ENCODE measurements around the gene DUSP14.
A peak's percentile ranks its signal among the peaks of the same experiment; 100 is the strongest.
"Not testable (repeated sequence)": the region's sequence is repeated elsewhere in the genome, so short reads cannot be mapped to it uniquely, and the experiment has no call there.

Gene DUSP14

GRCh38 chr17:37485938-37486570, 3.6 kb upstream of the DUSP14 start:
- no peak for DNase-seq

- peak; percentile 76 for DNase-seq
Measured at GRCh38 chr17:37488009-37488604, 1.6 kb upstream of the DUSP14 start.

DNA sequence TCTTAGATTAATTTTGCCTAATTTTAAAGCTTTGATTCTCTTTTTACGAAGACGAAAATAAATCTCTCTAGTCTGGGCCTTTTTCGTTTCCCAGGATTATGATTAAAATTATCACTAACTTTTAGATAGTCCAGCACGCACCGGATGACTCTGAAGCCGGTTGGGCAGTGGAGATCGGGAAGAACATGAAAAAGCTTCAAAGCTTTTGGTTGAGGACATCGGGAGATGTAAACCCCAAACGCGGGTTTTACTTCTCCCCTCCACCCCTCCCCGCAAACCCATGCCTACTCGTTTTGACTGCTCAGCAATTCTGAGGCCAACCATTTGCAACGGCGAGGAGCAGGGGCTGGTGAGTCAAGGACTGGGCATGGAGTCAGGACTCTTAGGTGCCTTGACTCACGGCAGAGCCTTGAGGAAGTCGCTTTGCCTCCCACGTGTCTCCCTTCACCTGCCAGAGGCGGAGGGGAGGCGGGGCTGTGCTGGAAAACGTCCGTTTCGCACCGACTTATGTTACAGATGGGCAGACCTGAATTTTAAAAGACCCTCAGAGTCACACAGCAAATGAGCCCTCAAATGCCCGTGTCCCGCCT, 989 bp upstream of the DUSP14 start:
- peak; percentile 98 for DNase-seq

- peak; percentile 95 for DNase-seq
Measured at GRCh38 chr17:37490022-37490587, 414 bp downstream of the DUSP14 start.

- DNase-seq = peak; percentile 96
Measured at GRCh38 chr17:37490638-37491614, 1.2 kb downstream of the DUSP14 start.

GRCh38 chr17:37492167-37492566, 2.5 kb downstream of the DUSP14 start:
- no peak for DNase-seq

DNA sequence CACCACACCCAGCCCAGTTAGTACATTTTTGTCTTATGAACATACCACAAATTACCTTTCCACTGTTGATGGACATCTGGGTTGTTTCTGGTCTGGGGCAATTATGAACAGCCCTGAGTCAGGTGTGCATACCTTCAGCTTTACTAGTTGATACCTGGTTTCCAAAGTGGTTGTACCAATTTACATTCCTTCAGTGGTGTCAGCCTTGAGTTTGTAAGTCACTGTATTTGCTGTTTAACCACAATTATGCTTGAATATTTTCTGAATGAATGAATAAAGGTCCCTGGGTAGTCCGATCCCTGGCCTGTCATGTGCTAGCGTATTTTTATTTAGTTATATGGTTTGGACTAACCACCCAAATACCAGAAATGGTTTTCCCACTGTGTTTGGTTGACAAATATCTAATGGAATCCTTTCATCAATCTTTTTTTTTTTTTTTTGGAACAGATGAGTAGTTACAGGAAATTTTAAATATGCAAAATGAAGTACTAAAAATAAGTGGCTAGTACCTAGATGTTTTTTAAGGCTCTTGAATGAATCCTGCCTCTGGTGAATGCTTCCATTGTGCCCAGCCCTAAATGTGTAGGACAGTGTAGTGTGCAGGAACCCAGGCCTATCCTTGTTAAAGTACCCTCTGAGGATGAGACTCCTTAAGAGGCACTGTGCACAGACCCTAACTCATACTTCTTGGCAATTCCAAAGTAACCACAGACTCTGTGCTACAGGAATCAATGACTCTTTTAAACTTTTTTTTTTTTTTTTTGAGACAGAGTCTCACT, 3.7 kb downstream of the DUSP14 start:
- DNase-seq = peak; percentile 83

DNA sequence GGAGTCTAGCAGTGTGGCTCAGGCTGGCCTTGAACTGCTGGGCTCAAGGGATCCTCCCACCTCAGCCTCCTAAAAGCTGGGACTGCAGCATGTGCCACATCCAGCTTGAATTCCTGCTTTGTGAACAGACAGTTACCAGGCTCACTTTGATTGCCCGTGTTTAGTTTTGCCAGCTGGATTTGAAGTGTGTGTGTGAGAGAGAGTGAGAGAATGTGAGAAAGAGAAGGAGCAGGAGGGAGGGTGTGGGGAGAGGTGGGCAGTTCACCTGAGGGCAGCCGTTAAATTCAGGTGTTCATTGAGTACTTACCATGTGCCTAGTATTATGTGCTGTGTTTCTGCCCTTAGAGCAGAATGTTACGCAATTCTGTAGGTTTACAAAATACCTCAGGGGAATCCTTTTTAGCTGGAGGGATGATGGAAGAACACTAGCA, 4.7 kb downstream of the DUSP14 start:
- DNase-seq = peak; percentile 58

- peak; percentile 59 for DNase-seq
Measured at GRCh38 chr17:37494971-37495370, 5.3 kb downstream of the DUSP14 start.

GRCh38 chr17:37500378-37500777, 10.7 kb downstream of the DUSP14 start:
- no peak for DNase-seq

DNA sequence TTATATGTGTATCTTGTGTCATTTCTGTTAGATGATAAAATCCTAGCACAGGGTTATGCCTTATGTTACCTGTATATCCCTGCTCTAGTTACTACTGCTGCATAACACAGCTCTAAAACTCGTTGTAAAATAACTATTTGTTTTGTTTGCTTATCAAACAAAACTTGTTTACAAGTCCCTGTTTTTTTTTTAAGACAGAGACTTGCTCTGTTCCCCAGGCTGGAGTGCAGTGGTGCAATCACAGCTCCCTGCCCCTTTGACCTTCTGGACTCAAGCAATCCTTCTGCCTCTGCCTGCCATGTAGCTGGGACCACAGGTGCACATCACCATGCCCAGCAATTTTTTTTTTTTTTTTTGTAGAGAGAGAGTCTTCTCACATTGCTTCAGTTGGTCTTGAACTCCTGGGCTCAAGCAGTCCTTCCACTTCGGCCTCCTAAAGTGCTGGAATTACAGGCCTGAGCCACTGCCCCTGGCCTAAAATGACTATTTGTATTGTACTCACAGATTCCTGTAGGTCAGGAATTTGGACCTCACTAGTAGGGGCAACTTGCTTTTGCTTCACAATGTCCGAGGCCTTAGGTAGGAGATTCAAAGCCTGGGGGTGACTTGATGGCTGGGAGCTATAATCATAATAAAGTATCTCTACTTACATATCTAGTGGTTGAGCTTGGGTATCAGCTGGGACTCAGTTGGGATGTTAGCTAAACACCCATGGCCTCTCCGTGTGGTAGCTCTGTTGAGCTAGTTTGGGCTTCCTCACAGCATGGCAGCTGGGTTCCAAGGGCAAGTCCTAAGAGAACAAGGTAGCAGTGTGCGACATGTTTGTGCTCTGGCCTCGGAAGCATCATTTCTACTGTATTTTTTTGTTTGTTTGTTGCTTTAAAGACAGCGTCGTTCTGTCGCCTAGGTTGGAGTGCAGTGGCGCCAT, 12.6 kb downstream of the DUSP14 start:
- no peak for DNase-seq

- DNase-seq = no peak
Measured at GRCh38 chr17:37503148-37503547, 13.5 kb downstream of the DUSP14 start.

GRCh38 chr17:37505333-37505732, 15.6 kb downstream of the DUSP14 start:
- DNase-seq = no peak

GRCh38 chr17:37506678-37507077, 17.0 kb downstream of the DUSP14 start:
- peak; percentile 87 for DNase-seq

DNA sequence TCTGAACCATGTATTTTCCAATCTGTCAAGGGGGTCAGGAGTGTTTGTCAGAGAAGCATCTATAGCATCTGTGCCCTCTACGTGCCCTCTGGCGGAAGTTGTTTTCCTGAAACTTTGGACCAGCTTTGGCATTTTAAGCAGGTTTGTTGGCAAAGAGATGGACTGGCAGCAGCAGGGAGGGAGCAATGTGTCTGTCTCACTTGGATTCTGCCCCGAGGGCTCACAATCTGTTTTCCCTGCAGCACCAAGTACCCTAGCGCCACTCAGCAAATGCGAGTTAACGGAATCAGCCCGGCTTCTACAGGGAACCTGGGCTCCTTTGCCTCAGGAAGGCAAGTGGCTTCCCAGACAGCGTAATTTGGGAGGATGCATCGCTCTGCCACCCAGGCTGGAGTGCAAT, 17.4 kb downstream of the DUSP14 start:
- no peak for DNase-seq

GRCh38 chr17:37510056-37510455, 20.4 kb downstream of the DUSP14 start:
- no peak for DNase-seq

DNA sequence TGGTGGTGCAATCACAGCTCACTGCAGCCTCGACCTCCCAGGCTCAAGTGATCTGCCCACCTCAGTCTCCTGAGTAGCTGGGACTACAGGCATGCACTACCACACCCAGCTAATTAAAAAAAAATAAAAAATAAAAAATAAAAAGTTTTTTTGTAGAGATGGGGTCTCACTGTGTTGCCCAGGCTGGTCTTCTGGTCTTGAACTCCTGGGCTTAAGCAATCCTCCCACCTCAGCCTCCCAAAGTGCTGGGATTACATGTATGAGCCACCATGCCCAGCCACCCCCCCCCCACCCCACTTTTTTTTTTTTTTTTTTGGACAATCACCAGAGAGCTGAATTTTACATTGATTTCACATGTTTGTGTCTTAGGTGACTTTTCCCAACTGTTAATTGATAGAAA, 22.0 kb downstream of the DUSP14 start:
- not testable (repeated sequence) for DNase-seq

- no peak for DNase-seq
Measured at GRCh38 chr17:37512442-37513068, 22.9 kb downstream of the DUSP14 start.

- DNase-seq = no peak
Measured at GRCh38 chr17:37513711-37514110, 24.0 kb downstream of the DUSP14 start.

GRCh38 chr17:37516127-37516571, 26.5 kb downstream of the DUSP14 start:
- DNase-seq = no peak
